H1 (cell line): ENCODE results near the gene ITPRIPL2. TPM values are rescaled to one million over a fixed set of nuclear protein-coding genes. Genes with fewer than 3 reads are reported as not detected.

Experiments
- CTCF ChIA-PET: fragments of 300-600 bp; sonication (Branson Sonifier 250); formaldehyde crosslinking; loops from one replicate; lab custom pipeline; 2021; ENCODE audit not compliant: partially characterized antibody; lab: Charles Lee
- POLR2A ChIA-PET: fragments of 300-600 bp; sonication (Branson Sonifier 250); formaldehyde crosslinking; loops from one replicate; lab custom pipeline; 2021; ENCODE audit warnings: inconsistent platforms; ENCODE audit not compliant: partially characterized antibody; lab: Charles Lee
- DNase-seq, 2 experiments: peaks; one replicate each; pipeline versions ENCODE4 v3.0.0 to v3.0.0-alpha.2; 2010 to 2022; ENCODE audit warnings: low spot score in 2 of 2, low read depth in 1 of 2, mixed read lengths in 1 of 2
- FAIRE-seq: peaks from 2 replicates; lab custom pipeline; 2011; peaks lifted over from hg19 to GRCh38; lab: Jason Lieb, UNC
- H2AFZ ChIP-seq: 2 replicates; pipeline ENCODE4 v1.8.1; 2012; ENCODE audit warnings: low read length, inconsistent platforms
- H2AK5ac ChIP-seq: 2 replicates; pipeline ENCODE4 v1.6.1; 2013; ENCODE audit warnings: low read depth, low read length
- H2BK120ac ChIP-seq: replicated peaks from 2 replicates; pipeline ENCODE3; 2013; ENCODE audit warnings: low read depth, low read length, inconsistent platforms
- H2BK12ac ChIP-seq: 2 replicates; pipeline ENCODE4 v1.6.1; 2013; ENCODE audit warnings: low read depth, low read length
- H2BK15ac ChIP-seq: 2 replicates; pipeline ENCODE4 v1.6.1; 2013; ENCODE audit warnings: low read length
- H2BK20ac ChIP-seq: 2 replicates; pipeline ENCODE4 v1.6.1; 2013; ENCODE audit warnings: low read length
- H2BK5ac ChIP-seq: 2 replicates; pipeline ENCODE4 v1.6.1; 2013; ENCODE audit warnings: low read depth, low read length
- H3K14ac ChIP-seq: 2 replicates; pipeline ENCODE4 v1.6.1; 2013; ENCODE audit warnings: inconsistent platforms; ENCODE audit not compliant: insufficient read length
- H3K18ac ChIP-seq: 2 replicates; pipeline ENCODE4 v1.6.1; 2013; ENCODE audit warnings: low read length; ENCODE audit errors: extremely low read depth
- H3K23ac ChIP-seq: 2 replicates; pipeline ENCODE4 v1.6.1; 2013; ENCODE audit warnings: inconsistent platforms; ENCODE audit not compliant: insufficient read length
- H3K23me2 ChIP-seq: 2 replicates; pipeline ENCODE4 v1.6.1; 2013; ENCODE audit warnings: low read depth, low read length
- H3K27ac ChIP-seq: 2 replicates; pipeline ENCODE4 v1.6.1; 2011; ENCODE audit warnings: low read depth, low read length, inconsistent platforms
- H3K27me3 ChIP-seq, 4 experiments: replicated peaks in 1 of 4; 1 replicate in 1 of 4; 2 replicates in 3 of 4; pipeline versions ENCODE4 v1.6.1 to v1.8.1; 2011 to 2013; ENCODE audit warnings: low read length in 3 of 4, mild to moderate bottlenecking in 3 of 4, inconsistent platforms in 2 of 4, mixed read lengths in 2 of 4, moderate library complexity in 1 of 4; ENCODE audit not compliant: control insufficient read depth in 3 of 4, insufficient read depth in 3 of 4; ENCODE audit errors: extremely low read depth in 1 of 4
- H3K36me3 ChIP-seq, 4 experiments: 2 replicates each; pipeline versions ENCODE4 v1.6.1 to v1.8.1; 2011 to 2013; ENCODE audit warnings: mild to moderate bottlenecking in 4 of 4, low read length in 3 of 4, moderate library complexity in 2 of 4, control low read depth in 1 of 4, inconsistent platforms in 1 of 4; ENCODE audit not compliant: insufficient read depth in 4 of 4, control insufficient read depth in 2 of 4
- H3K4ac ChIP-seq: replicated peaks from 2 replicates; pipeline ENCODE3; 2013; ENCODE audit warnings: low read length, low read depth, mixed read lengths, inconsistent platforms; ENCODE audit not compliant: insufficient read length
- H3K4me1 ChIP-seq, 4 experiments: replicated peaks in 1 of 4; 1 replicate in 1 of 4; 2 replicates in 3 of 4; pipeline versions ENCODE4 v1.6.1 to v1.8.1; 2011 to 2013; ENCODE audit warnings: low read length in 3 of 4, inconsistent platforms in 2 of 4, mixed read lengths in 1 of 4; ENCODE audit not compliant: insufficient read depth in 4 of 4, control insufficient read depth in 3 of 4
- H3K4me2 ChIP-seq, 2 experiments: 2 replicates each; pipeline versions ENCODE4 v1.6.1 to v1.8.1; 2011 to 2013; ENCODE audit warnings: low read depth in 2 of 2, low read length in 2 of 2, control low read depth in 1 of 2, inconsistent platforms in 1 of 2, mild to moderate bottlenecking in 1 of 2; ENCODE audit not compliant: insufficient read depth in 1 of 2
- H3K4me3 ChIP-seq, 4 experiments: fragments of 200-600, 300-600 bp in 1 of 4; sonication (generic), shearing (Covaris generic), sonication (Bioruptor Twin) in 1 of 4; 2 replicates each; pipeline versions ENCODE4 v1.5.1 to v1.8.1; 2011 to 2016; ENCODE audit warnings: low read length in 4 of 4, low read depth in 3 of 4, control low read depth in 2 of 4, inconsistent platforms in 2 of 4, mild to moderate bottlenecking in 2 of 4, mixed read lengths in 1 of 4, moderate library complexity in 1 of 4; ENCODE audit not compliant: insufficient read depth in 2 of 4; ENCODE audit errors: extremely low read depth in 1 of 4
- H3K56ac ChIP-seq: replicated peaks from 2 replicates; pipeline ENCODE3; 2013; ENCODE audit warnings: low read depth, mild to moderate bottlenecking, mixed read lengths, low read length, inconsistent platforms; ENCODE audit not compliant: insufficient read length
- H3K79me1 ChIP-seq: 2 replicates; pipeline ENCODE4 v1.6.1; 2013; ENCODE audit warnings: low read depth, low read length, control low read depth
- H3K79me2 ChIP-seq, 2 experiments: 2 replicates each; pipeline versions ENCODE4 v1.6.1 to v1.8.1; 2012 to 2013; ENCODE audit warnings: low read length in 2 of 2, mild to moderate bottlenecking in 2 of 2, inconsistent platforms in 1 of 2; ENCODE audit not compliant: insufficient read depth in 2 of 2, control insufficient read depth in 1 of 2
- H3K9ac ChIP-seq, 4 experiments: replicated peaks in 1 of 4; 1 replicate in 1 of 4; 2 replicates in 3 of 4; pipeline versions ENCODE4 v1.6.1 to v1.8.1; 2011 to 2013; ENCODE audit warnings: low read depth in 3 of 4, low read length in 3 of 4, control low read depth in 2 of 4, mild to moderate bottlenecking in 2 of 4, moderate library complexity in 2 of 4, inconsistent platforms in 1 of 4; ENCODE audit errors: extremely low read depth in 1 of 4
- H3K9me3 ChIP-seq, 2 experiments: 2 replicates each; pipeline versions ENCODE4 v1.6.1 to v1.8.1; 2012 to 2013; ENCODE audit warnings: mild to moderate bottlenecking in 2 of 2, moderate library complexity in 2 of 2, control low read depth in 1 of 2, inconsistent platforms in 1 of 2, low read depth in 1 of 2, low read length in 1 of 2, mixed read lengths in 1 of 2; ENCODE audit not compliant: insufficient read depth in 2 of 2
- H4K20me1 ChIP-seq, 2 experiments: replicated peaks in 1 of 2; 2 replicates each; pipeline versions ENCODE3 to v1.8.1; 2011 to 2013; ENCODE audit warnings: inconsistent platforms in 2 of 2, low read length in 2 of 2, mild to moderate bottlenecking in 1 of 2; ENCODE audit not compliant: insufficient read depth in 2 of 2, control insufficient read depth in 1 of 2
- H4K5ac ChIP-seq: 2 replicates; pipeline ENCODE4 v1.6.1; 2013; ENCODE audit warnings: low read length, low read depth, mixed read lengths, inconsistent platforms; ENCODE audit not compliant: insufficient read length
- H4K8ac ChIP-seq: 2 replicates; pipeline ENCODE4 v1.8.0; 2013; ENCODE audit warnings: mild to moderate bottlenecking, moderate library complexity, low read length, inconsistent platforms; ENCODE audit not compliant: insufficient read depth; ENCODE audit errors: extremely low read depth
- H4K91ac ChIP-seq: replicated peaks from 2 replicates; pipeline ENCODE3; 2013; ENCODE audit warnings: low read length, mixed read lengths, inconsistent platforms; ENCODE audit not compliant: insufficient read length
- EGR1 ChIP-seq: IDR thresholded peaks from 2 replicates; pipeline ENCODE4 v1.6.1; 2011; ENCODE audit warnings: low read depth, low read length, borderline replicate concordance
- EZH2 ChIP-seq: fragments of 200-600 bp; sonication (generic); IDR thresholded peaks from 2 replicates; pipeline ENCODE4 v1.7.1; 2012; ENCODE audit warnings: low read depth, mild to moderate bottlenecking, moderate library complexity, low read length, inconsistent platforms; ENCODE audit not compliant: severe bottlenecking
- KDM1A ChIP-seq: fragments of 200-600, 300-600 bp; sonication (generic); IDR thresholded peaks from 2 replicates; pipeline ENCODE4 v1.7.1; 2016; ENCODE audit warnings: mild to moderate bottlenecking, low read length, borderline replicate concordance
- MAFK ChIP-seq: IDR thresholded peaks from 2 replicates; pipeline ENCODE4 v1.6.1; 2012; ENCODE audit warnings: low read depth, mild to moderate bottlenecking, improper control_type of control experiment, low read length
- NRF1 ChIP-seq: IDR thresholded peaks from 2 replicates; pipeline ENCODE4 v1.6.1; 2011; ENCODE audit warnings: mild to moderate bottlenecking, low read depth, low read length, improper control_type of control experiment
- SRF ChIP-seq: IDR thresholded peaks from 2 replicates; pipeline ENCODE4 v1.6.1; 2011; ENCODE audit warnings: mild to moderate bottlenecking, low read depth, low read length, moderate library complexity
- TCF12 ChIP-seq: IDR thresholded peaks from 2 replicates; pipeline ENCODE4 v1.6.1; 2011; ENCODE audit warnings: low read depth, mild to moderate bottlenecking, low read length
- WGBS, 2 experiments: shearing (Covaris generic) in 1 of 2; methylation state at CpG; one replicate each; pipeline versions ENCODE4 v1.1.6 to v1.1.7; 2013 to 2015; ENCODE audit warnings: low lambda C conversion rate in 2 of 2, mixed read lengths in 2 of 2, inconsistent platforms in 1 of 2, low coverage in 1 of 2, missing lambda C conversion rate in 1 of 2; ENCODE audit not compliant: insufficient replicate concordance in 2 of 2, insufficient coverage in 1 of 2, insufficient read length in 1 of 2; ENCODE audit errors: extremely low coverage in 1 of 2, missing lambda C conversion rate in 1 of 2; 5-methylcytosine and 5-hydroxymethylcytosine counted together
- polyA plus RNA-seq, 7 experiments: library from polyadenylated mRNA; depleted of rRNA in 3 of 7; stranded (reverse) in 5 of 7; unstranded in 2 of 7; fragments of >200 nt in 5 of 7; fragments of 200-250 nt in 2 of 7; gene quantifications; 1 replicate in 5 of 7; 2 replicates in 1 of 7; 4 replicates in 1 of 7; pipeline versions ENCODE4 v1.2.1 to v1.2.3, GENCODE V29; 2011 to 2013; ENCODE audit warnings: missing spikeins in 2 of 7, mixed read lengths in 2 of 7
- total RNA-seq: library from RNA; stranded (reverse); fragmentation: NEBNext Ultra II Directional; extraction: Animal tissue kit (Norgen Biotek cat#: 25700); gene quantifications from 2 replicates; pipeline ENCODE4 v1.2.1, GENCODE V29; 2021
- TF ChIP-seq, protein P1 (sequence below), 3 experiments: IDR thresholded peaks; 1 replicate in 2 of 3; 2 replicates in 1 of 3; pipeline versions ENCODE4 v1.5.1 to v1.6.1; 2011; ENCODE audit warnings: low read length in 3 of 3, mild to moderate bottlenecking in 3 of 3, inconsistent platforms in 2 of 3, low read depth in 1 of 3, moderate library complexity in 1 of 3; ENCODE audit not compliant: insufficient read depth in 1 of 3; ENCODE audit errors: control extremely low read depth in 1 of 3
- TF ChIP-seq, protein P2 (sequence below): IDR thresholded peaks from 2 replicates; pipeline ENCODE4 v1.6.1; 2012; ENCODE audit warnings: low read length, inconsistent platforms
- TF ChIP-seq, protein P3 (sequence below): IDR thresholded peaks from 2 replicates; pipeline ENCODE4 v1.6.1; 2012; ENCODE audit warnings: inconsistent platforms

The ITPRIPL2 gene
- total and polyA plus RNA-seq, 2 of the 8 experiments (the other 6 are each of a cell fraction or from before 2014, with no cell fraction given), result 1.1 to 3.4 TPM

DNA sequence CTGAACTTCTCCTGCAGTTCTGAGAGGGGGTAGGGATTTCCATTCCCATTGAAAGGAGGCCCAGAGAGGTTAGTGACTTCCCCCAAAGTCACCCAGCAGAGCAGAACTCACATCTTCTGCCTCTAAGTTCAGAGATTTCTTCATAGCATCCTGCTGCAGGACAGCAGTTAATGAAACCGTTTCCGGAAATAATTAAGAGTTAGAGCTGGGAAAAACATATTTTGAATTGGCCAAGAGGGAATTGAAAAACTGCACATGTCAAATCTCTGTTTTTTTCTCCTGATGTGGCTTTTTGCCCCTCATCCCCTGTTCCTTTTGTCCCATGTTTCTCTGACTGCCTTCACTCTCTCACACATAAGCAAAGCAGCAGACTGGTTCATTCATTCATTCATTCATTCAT is 26.6 kb downstream of the ITPRIPL2 start:
- ChIA-PET CTCF (interaction anchor here (0.9 to 1.1 kb wide), 3 partner anchors 26 to 54 kb away, joined by 3 to 6 read pairs (median 4); partner anchors contain the start of gene ITPRIPL2), POLR2A (no interaction called here)
- no peak overlapping the region for H3K18ac ChIP-seq
- DNase-seq (no peak), FAIRE-seq (no peak)
- H2AFZ ChIP-seq, result no peak overlapping the region
- H4K91ac ChIP-seq, result no peak overlapping the region
- no peak overlapping the region for H3K56ac ChIP-seq
- no peak overlapping the region for H3K27ac ChIP-seq
- H2BK5ac ChIP-seq, result no peak overlapping the region
- no peak overlapping the region for H3K14ac ChIP-seq
- no peak overlapping the region for H2BK120ac ChIP-seq
- no peak overlapping the region for H3K4ac ChIP-seq
- no peak overlapping the region for H3K23ac ChIP-seq
- H4K20me1 ChIP-seq, result no peaks in the 10 kb centered on the region
- H3K4me2 ChIP-seq, result no peak overlapping the region
- H3K4me1 ChIP-seq, result 0 out of 7 replicates have a peak, but pooled peaks cover 0 to 3% (median 0%) of the 10 kb centered on the region in 4 experiments
- no peaks in the 10 kb centered on the region for H3K36me3 ChIP-seq
- H2BK20ac ChIP-seq, result no peak overlapping the region
- H3K79me2 ChIP-seq, result no peaks in the 10 kb centered on the region
- H3K9ac ChIP-seq, result no peak overlapping the region
- no peaks in the 10 kb centered on the region for H3K9me3 ChIP-seq
- no peak overlapping the region for H3K4me3 ChIP-seq
- no peaks in the 10 kb centered on the region for H3K23me2 ChIP-seq
- H3K27me3 ChIP-seq, result no peaks in the 10 kb centered on the region
- no peak overlapping the region for H2BK15ac ChIP-seq
- no peak overlapping the region for H2AK5ac ChIP-seq
- H4K5ac ChIP-seq, result no peak overlapping the region
- H4K8ac ChIP-seq, result no peak overlapping the region
- WGBS, 2 experiments, result 93% methylated on average over 2 of the region's 2 CpGs; no CpG with 5 or more reads in 1 of the 2 experiments
- H3K79me1 ChIP-seq, result no peaks in the 10 kb centered on the region
- H2BK12ac ChIP-seq, result no peak overlapping the region
- TF ChIP-seq SRF (no peak), KDM1A (no peak), TCF12 (no peak), MAFK (no peak), EZH2 (no peak), EGR1 (no peak), NRF1 (no peak)
- TF ChIP-seq, protein P1, sequence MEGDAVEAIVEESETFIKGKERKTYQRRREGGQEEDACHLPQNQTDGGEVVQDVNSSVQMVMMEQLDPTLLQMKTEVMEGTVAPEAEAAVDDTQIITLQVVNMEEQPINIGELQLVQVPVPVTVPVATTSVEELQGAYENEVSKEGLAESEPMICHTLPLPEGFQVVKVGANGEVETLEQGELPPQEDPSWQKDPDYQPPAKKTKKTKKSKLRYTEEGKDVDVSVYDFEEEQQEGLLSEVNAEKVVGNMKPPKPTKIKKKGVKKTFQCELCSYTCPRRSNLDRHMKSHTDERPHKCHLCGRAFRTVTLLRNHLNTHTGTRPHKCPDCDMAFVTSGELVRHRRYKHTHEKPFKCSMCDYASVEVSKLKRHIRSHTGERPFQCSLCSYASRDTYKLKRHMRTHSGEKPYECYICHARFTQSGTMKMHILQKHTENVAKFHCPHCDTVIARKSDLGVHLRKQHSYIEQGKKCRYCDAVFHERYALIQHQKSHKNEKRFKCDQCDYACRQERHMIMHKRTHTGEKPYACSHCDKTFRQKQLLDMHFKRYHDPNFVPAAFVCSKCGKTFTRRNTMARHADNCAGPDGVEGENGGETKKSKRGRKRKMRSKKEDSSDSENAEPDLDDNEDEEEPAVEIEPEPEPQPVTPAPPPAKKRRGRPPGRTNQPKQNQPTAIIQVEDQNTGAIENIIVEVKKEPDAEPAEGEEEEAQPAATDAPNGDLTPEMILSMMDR (IDR thresholded peaks at IDR 0.05; ENCODE audit: control extremely low read depth in 1 of 3, insufficient read depth in 1 of 3, low read depth in 1 of 3, low read length in 3 of 3), result no peak
- TF ChIP-seq, protein P2, sequence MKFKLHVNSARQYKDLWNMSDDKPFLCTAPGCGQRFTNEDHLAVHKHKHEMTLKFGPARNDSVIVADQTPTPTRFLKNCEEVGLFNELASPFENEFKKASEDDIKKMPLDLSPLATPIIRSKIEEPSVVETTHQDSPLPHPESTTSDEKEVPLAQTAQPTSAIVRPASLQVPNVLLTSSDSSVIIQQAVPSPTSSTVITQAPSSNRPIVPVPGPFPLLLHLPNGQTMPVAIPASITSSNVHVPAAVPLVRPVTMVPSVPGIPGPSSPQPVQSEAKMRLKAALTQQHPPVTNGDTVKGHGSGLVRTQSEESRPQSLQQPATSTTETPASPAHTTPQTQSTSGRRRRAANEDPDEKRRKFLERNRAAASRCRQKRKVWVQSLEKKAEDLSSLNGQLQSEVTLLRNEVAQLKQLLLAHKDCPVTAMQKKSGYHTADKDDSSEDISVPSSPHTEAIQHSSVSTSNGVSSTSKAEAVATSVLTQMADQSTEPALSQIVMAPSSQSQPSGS, result no peak
- TF ChIP-seq, protein P3, sequence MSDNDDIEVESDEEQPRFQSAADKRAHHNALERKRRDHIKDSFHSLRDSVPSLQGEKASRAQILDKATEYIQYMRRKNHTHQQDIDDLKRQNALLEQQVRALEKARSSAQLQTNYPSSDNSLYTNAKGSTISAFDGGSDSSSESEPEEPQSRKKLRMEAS, result no peak
